PC-9 (cell line): ENCODE measurements around the gene ABL1. TPM values are rescaled to one million over a fixed set of nuclear protein-coding genes. Genes with fewer than 3 reads are reported as not detected.

Source experiments
- BruUV-seq: library from RNA; stranded (reverse); fragments of 400-500 nt; replicated peaks from 2 replicates; lab custom pipeline; 2021; lab: Mats Ljungman, UMichigan
- CTCF ChIA-PET: fragments of 300-600 bp; sonication (Branson Sonifier 250); formaldehyde crosslinking; loops from one replicate; lab custom pipeline; 2022; ENCODE audit warnings: antibody characterized with exemption; lab: Charles Lee
- POLR2A ChIA-PET: fragments of 300-600 bp; sonication (Branson Sonifier 250); formaldehyde crosslinking; loops from one replicate; lab custom pipeline; 2022; ENCODE audit warnings: antibody characterized with exemption; ENCODE audit not compliant: unreplicated experiment; lab: Charles Lee
- DNase-seq, 2 experiments: peaks; one replicate each; pipeline versions ENCODE4 v3.0.0 to v3.0.0-alpha.2; 2015 to 2022; ENCODE audit warnings: mixed read lengths in 1 of 2
- H2AFZ ChIP-seq: fragments of 200-600 bp; sonication (generic); 2 replicates; pipeline ENCODE4 v1.8.1; 2017; ENCODE audit warnings: antibody characterized with exemption
- H3F3A ChIP-seq: fragments of 200-600 bp; sonication (generic); 2 replicates; pipeline ENCODE4 v1.8.1; 2017; ENCODE audit warnings: antibody characterized with exemption, mild to moderate bottlenecking, low read depth; ENCODE audit not compliant: insufficient read depth
- H3K27ac ChIP-seq: fragments of 200-600 bp; sonication (generic); 2 replicates; pipeline ENCODE4 v1.6.1; 2016; ENCODE audit warnings: mixed run types
- H3K27me3 ChIP-seq: fragments of 200-600 bp; sonication (generic); 2 replicates; pipeline ENCODE4 v1.6.1; 2016; ENCODE audit warnings: low read depth, mixed run types; ENCODE audit not compliant: insufficient read depth
- H3K36me3 ChIP-seq: fragments of 200-600 bp; sonication (generic); 2 replicates; pipeline ENCODE4 v1.6.1; 2016; ENCODE audit warnings: low read depth, mixed run types
- H3K4me1 ChIP-seq: fragments of 200-600 bp; sonication (generic); replicated peaks from 2 replicates; pipeline ENCODE4 v1.6.1; 2016; ENCODE audit warnings: mixed run types; ENCODE audit not compliant: insufficient read depth
- H3K4me2 ChIP-seq: fragments of 200-600 bp; sonication (generic); 2 replicates; pipeline ENCODE4 v1.6.1; 2017; ENCODE audit warnings: mixed run types
- H3K4me3 ChIP-seq: fragments of 200-600 bp; sonication (generic); 2 replicates; pipeline ENCODE4 v1.6.1; 2016; ENCODE audit warnings: mixed run types
- H3K79me2 ChIP-seq: fragments of 200-600 bp; sonication (generic); 2 replicates; pipeline ENCODE4 v1.6.1; 2017; ENCODE audit warnings: low read depth, mixed run types
- H3K9me2 ChIP-seq: fragments of 200-600 bp; sonication (generic); 2 replicates; pipeline ENCODE4 v1.8.1; 2017; ENCODE audit warnings: mild to moderate bottlenecking; ENCODE audit not compliant: insufficient read depth
- H3K9me3 ChIP-seq: fragments of 200-600 bp; sonication (generic); 2 replicates; pipeline ENCODE4 v1.8.1; 2016; ENCODE audit warnings: low read depth; ENCODE audit not compliant: insufficient read depth
- H4K20me1 ChIP-seq: fragments of 200-600 bp; sonication (generic); 2 replicates; pipeline ENCODE4 v1.8.1; 2017; ENCODE audit not compliant: insufficient read depth
- CTCF ChIP-seq: fragments of 200-600 bp; sonication (generic); conservative IDR thresholded peaks from 2 replicates; pipeline ENCODE4 v1.6.1; 2017; ENCODE audit warnings: mixed run types, antibody characterized with exemption, mild to moderate bottlenecking, moderate library complexity
- EZH2 ChIP-seq: fragments of 200-600 bp; sonication (generic); IDR thresholded peaks from 2 replicates; pipeline ENCODE4 v1.8.0; 2017; ENCODE audit warnings: antibody characterized with exemption, low read depth
- intact Hi-C: fragments of 100-400 bp; cut with micrococcal nuclease; formaldehyde crosslinking; loops from one replicate; pipeline ENCODE4 v1.10.0; 2022; ENCODE audit not compliant: unreplicated experiment
- total RNA-seq: library from RNA; stranded (reverse); gene quantifications from 2 replicates; pipeline ENCODE4 v1.2.3, GENCODE V29; 2021

ABL1 gene
- total RNA-seq, 1 experiment from 2014 or later = 54.8 TPM

- Histone ChIP-seq H3K9me2 (no peaks in the 10 kb centered on the region), H3K4me1 (no peaks in the 10 kb centered on the region), H3K4me3 (no peak overlapping the region), H3K9me3 (no peaks in the 10 kb centered on the region), H3F3A (no peaks in the 10 kb centered on the region), H3K27ac (no peak overlapping the region), H3K36me3 (no peaks in the 10 kb centered on the region), H3K4me2 (no peak overlapping the region), H2AFZ (no peak overlapping the region), H3K79me2 (no peaks in the 10 kb centered on the region), H4K20me1 (no peaks in the 10 kb centered on the region), H3K27me3 (no peaks in the 10 kb centered on the region)
- no TSS peak for BruUV-seq
- TF ChIP-seq EZH2 (no peak), CTCF (no peak)
- intact Hi-C loops = no loop called here
- no peak for DNase-seq
- ChIA-PET POLR2A (no interaction called here), CTCF (no interaction called here)
Measured at GRCh38 chr9:130817914-130818313, 17.1 kb upstream of the ABL1 start.

GRCh38 chr9:130820135-130820738 is 14.8 kb upstream of the ABL1 start:
- Histone ChIP-seq H3K36me3 (no peaks in the 10 kb centered on the region), H3K9me2 (no peaks in the 10 kb centered on the region), H3K4me3 (no peak overlapping the region), H3K79me2 (no peaks in the 10 kb centered on the region), H3K9me3 (no peaks in the 10 kb centered on the region), H3K27ac (no peak overlapping the region), H3K4me2 (no peak overlapping the region), H3F3A (peaks cover 8% of the 10 kb centered on the region), H4K20me1 (no peaks in the 10 kb centered on the region), H2AFZ (no peak overlapping the region), H3K4me1 (peaks cover 10% of the 10 kb centered on the region), H3K27me3 (no peaks in the 10 kb centered on the region)
- POLR2A ChIA-PET = interaction anchor here (0.6 kb wide), 1 partner anchor 1086 kb away, joined by 5 read pairs; no protein-coding TSS in a partner anchor
- no TSS peak for BruUV-seq
- no peak for TF ChIP-seq CTCF
- no peak for TF ChIP-seq EZH2
- intact Hi-C loops = no loop called here
- DNase-seq = no peak
- CTCF ChIA-PET = no interaction called here

GRCh38 chr9:130823435-130823834 is 11.6 kb upstream of the ABL1 start:
- H3F3A ChIP-seq = peaks cover 8% of the 10 kb centered on the region

More at GRCh38 chr9:130823435-130823834, 11.6 kb upstream of the ABL1 start:
- Histone ChIP-seq H3K79me2 (no peaks in the 10 kb centered on the region), H3K9me2 (no peaks in the 10 kb centered on the region), H3K9me3 (0 out of 2 replicates have a peak, but pooled peaks cover under 1% of the 10 kb centered on the region), H3K4me1 (peaks cover 17% of the 10 kb centered on the region), H3K4me3 (no peak overlapping the region), H3K27me3 (no peaks in the 10 kb centered on the region), H2AFZ (no peak overlapping the region), H4K20me1 (no peaks in the 10 kb centered on the region), H3K27ac (no peak overlapping the region), H3K4me2 (no peak overlapping the region), H3K36me3 (no peaks in the 10 kb centered on the region)
- no peak for DNase-seq
- TF ChIP-seq CTCF (no peak), EZH2 (no peak)
- ChIA-PET CTCF (interaction anchor here (0.5 kb wide), 1 partner anchor 13 kb away, joined by 3 read pairs; no protein-coding TSS in a partner anchor), POLR2A (no interaction called here)
- intact Hi-C loops = no loop called here
- no TSS peak for BruUV-seq
